Measurements from ENCODE around the gene CELA2A. TPM values are rescaled to one million over a fixed set of nuclear protein-coding genes. Genes with fewer than 3 reads are reported as not detected.
"Not testable (repeated sequence)": the region's sequence is repeated elsewhere in the genome, so short reads cannot be mapped to it uniquely, and the experiment has no call there.

Gene CELA2A
- total and polyA plus RNA-seq, 2 of the 13 experiments (the other 11 are each of a cell fraction or from before 2014, with no cell fraction given): not detected

DNA sequence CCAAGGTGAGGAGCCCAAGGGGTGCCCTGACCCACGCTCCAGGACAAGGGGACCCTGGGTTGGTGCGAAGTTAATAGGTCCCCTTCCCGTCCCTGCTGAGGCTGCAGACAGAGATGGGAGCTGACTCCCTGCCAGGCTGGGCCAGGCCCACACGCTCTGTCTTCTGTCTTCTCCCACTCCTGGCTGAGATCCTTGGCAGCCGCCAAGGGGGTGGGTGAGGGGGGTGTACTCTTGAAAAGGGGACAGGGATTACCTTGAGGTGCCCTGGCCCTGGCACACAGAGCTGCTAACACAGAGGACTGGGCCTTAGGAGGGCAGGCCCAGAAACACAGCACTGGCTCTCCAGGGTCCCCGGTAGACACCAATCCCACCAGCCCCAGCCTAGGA lies 29.3 kb upstream of the CELA2A start (continued):
- no peak for TF ChIP-seq ZNF501 (CRISPR knock-in tag; IDR thresholded peaks at IDR 0.05)
- no peak for TF ChIP-seq ZNF251 (CRISPR knock-in tag; IDR thresholded peaks at IDR 0.05)
- TF ChIP-seq RNF2 (conservative IDR thresholded peaks at IDR 0.05; ENCODE audit: low read depth): no peak
- no peak for TF ChIP-seq ZNF660 (CRISPR knock-in tag; IDR thresholded peaks at IDR 0.05; ENCODE audit: borderline replicate concordance, low read depth)
- no peak for TF ChIP-seq TOPORS (CRISPR knock-in tag; IDR thresholded peaks at IDR 0.05)

DNA sequence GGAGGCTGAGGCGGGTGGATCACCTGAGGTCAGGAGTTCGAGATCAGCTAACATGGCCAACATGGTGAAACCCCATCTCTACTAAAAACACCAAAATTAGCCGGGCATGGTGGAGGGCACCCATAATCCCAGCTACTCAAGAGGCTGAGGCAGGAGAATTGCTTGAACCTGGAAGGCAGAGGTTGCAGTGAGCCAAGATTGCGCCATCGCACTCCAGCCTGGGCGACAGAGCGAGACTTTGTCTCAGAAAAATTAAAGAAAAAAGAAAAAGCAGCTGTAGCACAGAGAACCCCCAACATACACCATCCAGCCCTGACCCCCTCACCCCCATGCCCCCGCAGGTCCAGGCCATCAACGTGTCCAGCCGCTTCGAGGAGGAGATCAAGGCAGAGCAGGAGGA lies 28.3 kb upstream of the CELA2A start:
- intact Hi-C loops (cut with micrococcal nuclease; ENCODE audit: unreplicated experiment); H3K36me3 ChIP-seq (replicated peaks in 1 of 2; ENCODE audit: control insufficient read depth in 1 of 2, insufficient read depth in 2 of 2, low read length in 2 of 2); H4K20me1 ChIP-seq (ENCODE audit: insufficient read depth, low read length); POLR2A ChIA-PET; BruUV-seq (replicated peaks); FAIRE-seq; H3K4me1 ChIP-seq (ENCODE audit: insufficient read depth, low read length); CTCF ChIA-PET (ENCODE audit: low intra/inter-chr PET ratio, low total read pairs); ATAC-seq; H3K27me3 ChIP-seq (ENCODE audit: control insufficient read depth in 1 of 2, insufficient read depth in 2 of 2, low read length in 2 of 2); H3K9me3 ChIP-seq (ENCODE audit: low read length); DNase-seq (ENCODE audit: low spot score); H3K9ac ChIP-seq (ENCODE audit: insufficient read depth, low read depth, low read length); H2AFZ ChIP-seq (ENCODE audit: low read length); H3K79me2 ChIP-seq (ENCODE audit: insufficient read depth, low read length); H3K4me3 ChIP-seq (replicated peaks in 1 of 3; ENCODE audit: insufficient read depth in 1 of 3, low read depth in 2 of 3, low read length in 3 of 3); H3K27ac ChIP-seq (ENCODE audit: extremely low read length, insufficient read depth, low read length); H3K4me2 ChIP-seq (ENCODE audit: low read depth, low read length): not testable (repeated sequence)
- 90% methylated on average over 11 of the region's 11 CpGs for WGBS (ENCODE audit: low lambda C conversion rate)
- in situ Hi-C loops (cut with HindIII; ENCODE audit: extremely low pct_ligation_motif_present, low pct_unique_long_range_greater_than_20kb): loop anchor here (5.0 kb wide), 1 partner anchor 101 kb away; no protein-coding TSS in a partner anchor

GRCh38 chr1:15428815-15429435 lies 27.6 kb upstream of the CELA2A start:
- 85% methylated on average over 12 of the region's 18 CpGs for WGBS (ENCODE audit: low lambda C conversion rate)
- TF ChIP-seq, protein P1, sequence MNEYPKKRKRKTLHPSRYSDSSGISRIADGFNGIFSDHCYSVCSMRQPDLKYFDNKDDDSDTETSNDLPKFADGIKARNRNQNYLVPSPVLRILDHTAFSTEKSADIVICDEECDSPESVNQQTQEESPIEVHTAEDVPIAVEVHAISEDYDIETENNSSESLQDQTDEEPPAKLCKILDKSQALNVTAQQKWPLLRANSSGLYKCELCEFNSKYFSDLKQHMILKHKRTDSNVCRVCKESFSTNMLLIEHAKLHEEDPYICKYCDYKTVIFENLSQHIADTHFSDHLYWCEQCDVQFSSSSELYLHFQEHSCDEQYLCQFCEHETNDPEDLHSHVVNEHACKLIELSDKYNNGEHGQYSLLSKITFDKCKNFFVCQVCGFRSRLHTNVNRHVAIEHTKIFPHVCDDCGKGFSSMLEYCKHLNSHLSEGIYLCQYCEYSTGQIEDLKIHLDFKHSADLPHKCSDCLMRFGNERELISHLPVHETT (CRISPR knock-in tag; conservative IDR thresholded peaks at IDR 0.05): no peak
- TF ChIP-seq, protein P2, sequence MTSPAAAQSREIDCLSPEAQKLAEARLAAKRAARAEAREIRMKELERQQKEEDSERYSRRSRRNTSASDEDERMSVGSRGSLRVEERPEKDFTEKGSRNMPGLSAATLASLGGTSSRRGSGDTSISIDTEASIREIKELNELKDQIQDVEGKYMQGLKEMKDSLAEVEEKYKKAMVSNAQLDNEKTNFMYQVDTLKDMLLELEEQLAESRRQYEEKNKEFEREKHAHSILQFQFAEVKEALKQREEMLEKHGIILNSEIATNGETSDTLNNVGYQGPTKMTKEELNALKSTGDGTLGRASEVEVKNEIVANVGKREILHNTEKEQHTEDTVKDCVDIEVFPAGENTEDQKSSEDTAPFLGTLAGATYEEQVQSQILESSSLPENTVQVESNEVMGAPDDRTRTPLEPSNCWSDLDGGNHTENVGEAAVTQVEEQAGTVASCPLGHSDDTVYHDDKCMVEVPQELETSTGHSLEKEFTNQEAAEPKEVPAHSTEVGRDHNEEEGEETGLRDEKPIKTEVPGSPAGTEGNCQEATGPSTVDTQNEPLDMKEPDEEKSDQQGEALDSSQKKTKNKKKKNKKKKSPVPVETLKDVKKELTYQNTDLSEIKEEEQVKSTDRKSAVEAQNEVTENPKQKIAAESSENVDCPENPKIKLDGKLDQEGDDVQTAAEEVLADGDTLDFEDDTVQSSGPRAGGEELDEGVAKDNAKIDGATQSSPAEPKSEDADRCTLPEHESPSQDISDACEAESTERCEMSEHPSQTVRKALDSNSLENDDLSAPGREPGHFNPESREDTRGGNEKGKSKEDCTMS (CRISPR knock-in tag; conservative IDR thresholded peaks at IDR 0.05): no peak
- TF ChIP-seq ZNF124 (CRISPR knock-in tag; IDR thresholded peaks at IDR 0.05): no peak

More at GRCh38 chr1:15428815-15429435, 27.6 kb upstream of the CELA2A start:
- Histone ChIP-seq H3K4me2 (ENCODE audit: low read depth, low read length) (no peak overlapping the region), H4K20me1 (ENCODE audit: insufficient read depth, low read length) (no peaks in the 10 kb centered on the region), H3K36me3 (replicated peaks in 1 of 2; ENCODE audit: control insufficient read depth in 1 of 2, insufficient read depth in 2 of 2, low read length in 2 of 2) (peaks cover 0 to 2% of the 10 kb centered on the region in 2 experiments; a peak in 2 of 5 replicates), H2AFZ (ENCODE audit: low read length) (no peak overlapping the region), H3K27ac (ENCODE audit: extremely low read length, insufficient read depth, low read length) (no peak overlapping the region), H3K9me3 (ENCODE audit: low read length) (no peaks in the 10 kb centered on the region), H3K4me3 (replicated peaks in 1 of 3; ENCODE audit: insufficient read depth in 1 of 3, low read depth in 2 of 3, low read length in 3 of 3) (no peak overlapping the region), H3K4me1 (ENCODE audit: insufficient read depth, low read length) (no peaks in the 10 kb centered on the region), H3K27me3 (ENCODE audit: control insufficient read depth in 1 of 2, insufficient read depth in 2 of 2, low read length in 2 of 2) (no peaks in the 10 kb centered on the region), H3K9ac (ENCODE audit: insufficient read depth, low read depth, low read length) (no peak overlapping the region), H3K79me2 (ENCODE audit: insufficient read depth, low read length) (no peaks in the 10 kb centered on the region)
- ChIA-PET POLR2A (no interaction called here), CTCF (ENCODE audit: low intra/inter-chr PET ratio, low total read pairs) (interaction anchor here (3.6 kb wide), 1 partner anchor 105 kb away, joined by 47 read pairs; no protein-coding TSS in a partner anchor)
- no peak for DNase-seq (ENCODE audit: low spot score)
- no peak for FAIRE-seq
- no peak for ATAC-seq
- in situ Hi-C loops (cut with HindIII; ENCODE audit: extremely low pct_ligation_motif_present, low pct_unique_long_range_greater_than_20kb) (loop anchor here (5.0 kb wide), 1 partner anchor 102 kb away; no protein-coding TSS in a partner anchor), intact Hi-C loops (cut with micrococcal nuclease; ENCODE audit: unreplicated experiment) (no loop called here)
- TSS peak; percentile 40 for BruUV-seq (replicated peaks)

Measured in HepG2 (cell line).